ENCODE measurements around the gene CHPT1.
"Not testable (repeated sequence)": the region's sequence is repeated elsewhere in the genome, so short reads cannot be mapped to it uniquely, and the experiment has no call there.

Gene CHPT1

DNA sequence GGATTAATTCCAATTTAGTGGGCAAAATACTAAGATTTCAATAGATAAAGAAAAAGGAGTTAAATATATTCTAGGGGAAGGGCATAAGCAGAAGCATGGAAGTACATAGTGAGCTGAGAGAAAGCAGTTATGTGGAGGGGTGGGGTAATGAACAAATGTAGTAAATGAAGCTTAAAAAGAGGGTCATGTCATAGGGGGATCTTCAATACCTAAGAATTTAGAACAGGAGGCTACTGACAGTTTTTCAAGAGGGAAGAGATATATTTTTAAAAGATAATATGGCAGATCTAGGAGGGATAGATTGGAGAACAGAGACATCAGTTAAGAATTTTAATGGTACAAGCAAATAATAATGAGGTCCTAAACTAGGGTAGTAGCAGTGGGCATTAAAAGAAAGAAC is 32.4 kb downstream of the CHPT1 start:
- DNase-seq: no peak

- DNase-seq: no peak
These were observed 34.9 kb downstream of the CHPT1 start for GRCh38 chr12:101732318-101732717.

- DNase-seq: no peak
These were observed 35.7 kb downstream of the CHPT1 start for GRCh38 chr12:101733166-101733565.

- not testable (repeated sequence) for DNase-seq
These were observed 37.0 kb downstream of the CHPT1 start for GRCh38 chr12:101734482-101734881.

- DNase-seq: no peak
These were observed 40.0 kb downstream of the CHPT1 start for GRCh38 chr12:101737476-101737875.

DNA sequence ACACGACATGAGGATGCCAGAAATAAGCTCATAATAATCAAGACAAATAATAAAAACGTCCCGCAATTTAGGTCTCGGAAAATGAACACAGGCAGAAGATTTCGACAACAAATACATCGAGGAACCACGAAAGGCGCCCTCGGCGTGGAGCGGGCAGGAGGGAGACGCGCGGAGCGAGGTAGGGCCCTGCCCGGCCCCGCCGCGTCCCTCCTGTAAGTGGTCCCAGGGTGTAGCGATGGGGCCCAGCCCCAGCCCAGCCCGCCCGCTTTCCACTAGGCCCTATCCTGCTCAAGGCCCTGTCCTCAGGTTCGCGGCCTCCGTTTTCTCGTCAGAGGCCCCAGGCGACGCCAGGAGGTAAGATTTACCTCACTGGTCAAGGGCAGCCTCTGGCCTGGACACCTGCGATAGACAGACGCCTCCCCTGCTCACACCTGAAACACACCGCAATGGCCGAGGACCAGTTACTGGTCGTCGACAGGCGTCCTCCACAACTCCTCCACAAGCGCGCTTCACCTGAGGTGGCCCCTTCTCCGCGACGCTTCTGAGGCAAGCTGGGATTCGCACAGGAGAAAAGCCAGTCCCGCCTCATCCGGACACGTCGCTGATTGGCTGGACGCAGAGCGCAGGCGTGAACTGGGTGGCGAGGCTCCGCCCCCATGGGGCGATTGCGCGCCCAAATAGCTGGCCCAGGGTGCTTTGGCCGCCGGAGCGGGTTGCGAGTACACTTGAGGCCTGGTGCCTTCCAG is 41.7 kb downstream of the CHPT1 start, which contains the start of gene SYCP3:
Gene SYCP3, minus strand, starts transcription at position 543 of the 746 bp plus-strand sequence. CDS start 1,527 bp downstream, outside the sequence.
- no peak for DNase-seq

- no peak for DNase-seq
These were observed 43.1 kb downstream of the CHPT1 start for GRCh38 chr12:101740566-101740965.

DNA sequence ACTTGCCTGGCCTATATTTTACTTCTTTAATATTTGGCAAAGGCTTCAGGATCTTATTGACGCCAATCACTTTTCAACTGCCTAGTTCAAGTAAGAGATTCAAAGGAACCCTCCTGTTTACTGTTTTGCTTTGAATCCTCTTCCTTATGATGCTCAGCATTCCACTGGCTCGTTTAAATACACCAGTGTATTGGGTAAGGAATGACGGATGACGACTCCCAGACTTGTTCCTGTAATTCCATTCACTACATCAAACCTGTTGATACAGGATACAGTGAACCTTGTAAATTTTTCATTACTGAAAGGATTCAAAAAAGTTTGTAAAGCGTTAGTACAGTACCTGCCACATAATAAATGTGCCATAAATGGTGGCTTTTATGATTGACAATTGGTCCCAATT is 43.5 kb downstream of the CHPT1 start:
- DNase-seq: no peak

DNA sequence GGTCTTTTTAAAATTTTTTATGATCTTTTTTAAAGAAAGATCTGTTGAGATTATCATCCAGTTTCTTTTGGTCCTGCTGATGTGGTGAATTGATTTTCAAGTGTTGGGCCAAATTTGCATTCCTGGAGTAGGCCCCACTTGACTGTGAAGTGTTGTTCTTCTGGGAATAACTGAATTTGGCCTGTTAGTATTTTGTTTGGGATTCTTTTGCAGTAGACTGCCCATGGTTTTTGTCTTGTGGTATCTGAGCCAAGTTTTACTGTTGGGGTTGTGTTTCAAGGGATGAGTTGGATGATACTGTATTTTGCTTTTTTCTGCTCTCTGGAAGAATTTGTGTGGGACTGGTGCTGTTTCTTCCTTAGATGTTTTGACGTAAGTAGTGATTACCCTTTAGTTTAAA is 45.8 kb downstream of the CHPT1 start:
- no peak for DNase-seq

DNA sequence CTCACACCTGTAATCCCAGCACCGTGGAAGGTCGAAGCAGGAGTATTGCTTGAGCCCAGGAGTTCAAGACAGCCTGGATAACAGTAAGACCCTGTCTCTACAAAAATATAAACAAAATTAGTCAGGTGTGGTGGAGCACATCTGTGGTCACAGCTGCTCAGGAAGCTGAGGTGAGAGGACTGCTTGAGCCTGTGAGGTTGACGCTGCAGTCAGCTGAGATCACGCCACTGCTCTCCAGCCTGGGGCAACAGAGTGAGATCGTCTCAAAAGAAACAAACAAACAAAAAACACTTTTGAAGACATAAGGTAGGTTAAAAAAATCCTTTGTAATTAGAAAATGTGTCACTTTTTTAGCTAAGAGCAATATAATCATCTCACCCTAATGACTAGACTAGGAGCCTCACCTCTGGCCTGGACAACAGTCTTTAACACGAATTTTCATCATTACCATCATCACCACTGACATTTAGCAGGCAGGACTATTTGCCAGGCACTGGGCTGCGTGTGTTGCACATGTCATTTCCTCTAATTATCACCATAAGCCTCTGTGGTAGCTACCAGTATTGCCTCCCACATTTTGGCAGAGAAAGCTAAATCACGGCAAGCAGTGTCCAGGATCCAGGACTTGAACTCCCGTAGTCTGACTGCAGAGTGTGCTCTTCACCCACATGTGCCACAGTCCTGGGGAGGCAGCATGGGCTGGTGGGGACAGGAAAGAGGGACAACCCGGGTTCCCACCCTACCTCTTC is 46.5 kb downstream of the CHPT1 start:
- DNase-seq: no peak

GRCh38 chr12:101745481-101745880 is 48.0 kb downstream of the CHPT1 start:
- no peak for DNase-seq

DNA sequence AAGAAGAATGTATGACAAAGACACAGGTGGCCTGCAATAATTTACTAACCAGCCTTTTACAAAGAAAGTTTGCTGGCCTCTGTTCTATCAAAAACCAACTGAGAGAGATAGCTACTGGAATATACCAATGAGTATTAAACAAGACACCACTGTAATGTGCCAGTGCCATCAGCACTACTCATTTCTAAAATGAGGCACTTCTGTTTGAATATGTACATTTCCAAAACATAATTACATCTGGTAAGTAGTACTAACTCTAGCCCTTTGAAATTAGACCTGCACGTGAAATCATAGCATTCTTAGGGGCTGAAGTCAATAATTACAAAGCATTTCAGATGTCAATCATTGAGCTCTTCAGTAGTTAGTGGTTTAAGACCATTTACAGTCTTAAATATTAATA is 48.8 kb downstream of the CHPT1 start:
- no peak for DNase-seq

GRCh38 chr12:101746661-101747060 is 49.2 kb downstream of the CHPT1 start:
- no peak for DNase-seq

- peak; percentile 10 to 58 for DNase-seq
These were observed 50.3 kb downstream of the CHPT1 start for GRCh38 chr12:101747697-101748096.

DNA sequence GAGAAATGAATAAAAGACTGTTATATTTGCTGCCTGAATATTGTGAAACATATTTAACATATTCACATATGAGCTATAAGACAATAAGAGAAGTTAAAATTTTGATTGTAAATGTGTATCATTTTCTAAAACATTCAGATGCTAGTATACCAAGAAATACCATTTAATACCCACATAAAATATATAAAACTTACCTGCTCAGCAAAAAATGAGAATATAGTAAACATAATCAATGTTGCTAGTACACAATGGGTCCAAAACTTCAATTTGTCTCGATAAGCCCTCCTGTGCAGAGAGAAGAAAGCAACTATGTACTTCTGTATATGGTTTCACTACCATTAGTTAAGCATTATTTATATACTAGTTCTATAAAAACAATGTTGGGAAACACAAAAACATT is 51.5 kb downstream of the CHPT1 start:
- no peak for DNase-seq

GRCh38 chr12:101749657-101750056 is 52.2 kb downstream of the CHPT1 start:
- DNase-seq: no peak

GRCh38 chr12:101750152-101750551 is 52.7 kb downstream of the CHPT1 start:
- DNase-seq: peak; percentile 46 to 48

GRCh38 chr12:101759396-101760047 is 62.1 kb downstream of the CHPT1 start:
- peak; percentile 13 to 51 for DNase-seq

GRCh38 chr12:101761350-101761749 is 63.9 kb downstream of the CHPT1 start:
- DNase-seq: peak; percentile 52 to 58

DNA sequence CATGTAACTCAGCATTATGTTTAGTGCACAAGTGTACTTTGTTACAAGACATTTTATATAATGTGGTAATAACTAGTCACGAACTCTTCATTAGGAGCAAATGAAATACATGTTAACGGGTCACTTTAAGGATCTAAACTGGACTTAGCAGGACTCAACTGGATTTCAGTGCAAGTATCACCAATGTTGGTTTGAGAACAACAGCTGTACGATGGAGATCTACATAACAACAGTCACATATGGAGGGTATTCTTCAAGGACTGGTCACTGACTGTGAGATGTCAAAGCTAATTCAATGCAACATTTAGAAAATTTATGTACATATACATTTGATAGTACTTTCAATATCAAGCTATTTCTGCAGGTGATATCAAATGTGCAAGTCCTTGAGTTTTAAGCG is 64.3 kb downstream of the CHPT1 start:
- no peak for DNase-seq

DNA sequence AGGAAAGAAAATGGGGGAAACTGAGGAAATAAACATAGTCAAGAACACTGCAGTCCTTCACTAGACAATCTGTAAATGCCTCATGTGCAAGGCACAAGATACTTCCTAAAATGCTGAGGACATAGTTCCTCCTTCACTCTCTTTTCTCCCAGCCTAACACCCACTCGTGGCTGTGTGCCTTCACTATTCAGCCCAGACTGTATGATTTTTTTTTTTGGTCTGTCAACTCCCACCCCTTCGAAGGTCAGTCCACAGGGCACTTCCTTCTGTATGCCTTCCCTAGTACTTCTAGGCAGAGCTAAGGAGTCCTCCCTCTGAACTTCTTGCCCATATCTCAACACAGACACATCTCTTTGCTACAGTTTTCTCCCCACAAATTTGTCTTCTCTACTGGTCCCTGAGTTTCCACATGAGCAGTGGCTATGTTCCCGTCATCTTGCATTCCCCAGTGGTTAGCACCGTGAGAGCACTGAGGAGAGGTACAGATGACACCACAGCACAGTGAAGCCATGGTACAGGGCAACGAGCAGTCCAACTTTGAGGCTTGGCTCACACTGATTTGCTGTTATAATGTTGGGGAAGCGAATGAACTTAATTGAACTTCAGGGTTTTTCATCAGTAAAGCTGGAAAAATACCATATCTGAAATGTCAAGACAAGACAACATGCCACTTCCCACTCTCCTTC is 65.9 kb downstream of the CHPT1 start:
- DNase-seq: peak; percentile 90 to 92

DNA sequence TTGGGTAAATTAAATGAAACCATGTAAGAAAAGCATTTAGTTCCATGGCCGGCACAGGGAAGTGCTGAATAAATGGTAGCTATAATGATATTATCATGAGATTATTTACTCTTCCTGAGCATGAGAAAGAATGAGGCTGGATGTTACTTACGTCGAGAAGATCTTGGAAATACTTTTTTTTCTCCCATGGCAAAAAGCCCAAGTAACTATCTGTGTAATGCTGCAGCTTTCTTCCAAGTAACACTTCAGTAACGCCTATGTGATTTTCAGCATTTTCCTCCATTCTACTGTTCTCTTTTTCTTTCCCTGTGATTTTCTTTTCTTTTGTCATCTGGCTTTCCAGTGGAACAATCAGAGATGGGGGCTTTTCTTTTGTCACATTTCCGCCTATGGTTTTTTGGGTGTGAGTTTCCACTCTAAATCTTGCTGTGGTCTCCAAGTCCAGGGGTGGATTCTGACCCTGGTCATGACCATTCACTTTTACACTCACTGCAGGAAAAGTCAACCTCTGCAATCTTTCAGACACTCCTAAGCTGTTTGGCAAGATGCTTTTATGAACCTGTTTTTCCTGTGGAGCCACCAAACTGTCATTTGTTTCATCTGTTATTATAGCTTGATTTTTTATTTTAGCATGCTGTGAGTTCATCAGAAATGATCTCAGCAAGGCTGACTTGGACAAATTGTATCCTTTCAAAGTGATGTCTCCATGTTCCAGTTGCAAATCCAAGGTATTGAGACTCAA is 66.8 kb downstream of the CHPT1 start:
- no peak for DNase-seq

All from inflammatory macrophage (primary cell).